ENCODE measurements around the gene MGRN1. TPM values are rescaled to one million over a fixed set of nuclear protein-coding genes. Genes with fewer than 3 reads are reported as not detected.

MGRN1 gene
- total and polyA plus RNA-seq, 8 donors = 13.2 to 469 (median 56.1) TPM

DNA sequence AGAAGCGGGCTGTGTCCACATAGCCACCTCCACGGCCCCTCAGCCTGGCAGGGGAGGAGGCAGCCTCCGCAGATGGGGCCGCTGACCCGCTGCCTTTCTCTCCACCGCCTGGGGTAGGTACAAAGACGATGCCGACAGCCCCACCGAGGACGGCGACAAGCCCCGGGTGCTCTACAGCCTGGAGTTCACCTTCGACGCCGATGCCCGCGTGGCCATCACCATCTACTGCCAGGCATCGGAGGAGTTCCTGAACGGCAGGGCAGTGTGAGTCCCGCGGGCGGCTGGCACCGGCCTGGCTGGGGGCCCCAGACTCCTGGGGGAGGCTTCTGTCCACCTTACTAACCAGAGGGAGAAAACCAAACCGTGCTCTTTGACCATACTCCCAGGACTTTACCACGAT lies 27.9 kb downstream of the MGRN1 start:
- Histone ChIP-seq H3K27me3 (no peaks in the 10 kb centered on the region), H3K36me3 (peaks cover 39 to 88% (median 80%) of the 10 kb centered on the region in 4 donors), H3K4me3 (no peak overlapping the region), H3K27ac (peak overlapping the region; percentile 80 to 90 (median 82)), H3K4me1 (peaks cover 40 to 71% (median 56%) of the 10 kb centered on the region in 4 donors), H3K9me3 (no peaks in the 10 kb centered on the region)
- intact Hi-C loops (cut with DNase I; ENCODE audit: low total_unique reads) = no loop called here
- DNase-seq = no peak
- TF ChIP-seq POLR2A (IDR thresholded peaks at IDR 0.05) (no peak), EP300 (IDR thresholded peaks at IDR 0.05) (no peak), POLR2AphosphoS5 (IDR thresholded peaks at IDR 0.05) (no peak)
- TF ChIP-seq, protein P1, sequence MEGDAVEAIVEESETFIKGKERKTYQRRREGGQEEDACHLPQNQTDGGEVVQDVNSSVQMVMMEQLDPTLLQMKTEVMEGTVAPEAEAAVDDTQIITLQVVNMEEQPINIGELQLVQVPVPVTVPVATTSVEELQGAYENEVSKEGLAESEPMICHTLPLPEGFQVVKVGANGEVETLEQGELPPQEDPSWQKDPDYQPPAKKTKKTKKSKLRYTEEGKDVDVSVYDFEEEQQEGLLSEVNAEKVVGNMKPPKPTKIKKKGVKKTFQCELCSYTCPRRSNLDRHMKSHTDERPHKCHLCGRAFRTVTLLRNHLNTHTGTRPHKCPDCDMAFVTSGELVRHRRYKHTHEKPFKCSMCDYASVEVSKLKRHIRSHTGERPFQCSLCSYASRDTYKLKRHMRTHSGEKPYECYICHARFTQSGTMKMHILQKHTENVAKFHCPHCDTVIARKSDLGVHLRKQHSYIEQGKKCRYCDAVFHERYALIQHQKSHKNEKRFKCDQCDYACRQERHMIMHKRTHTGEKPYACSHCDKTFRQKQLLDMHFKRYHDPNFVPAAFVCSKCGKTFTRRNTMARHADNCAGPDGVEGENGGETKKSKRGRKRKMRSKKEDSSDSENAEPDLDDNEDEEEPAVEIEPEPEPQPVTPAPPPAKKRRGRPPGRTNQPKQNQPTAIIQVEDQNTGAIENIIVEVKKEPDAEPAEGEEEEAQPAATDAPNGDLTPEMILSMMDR (IDR thresholded peaks at IDR 0.05) = no peak
- 43 to 79% (median 57%) methylated on average over 10 to 25 of the region's 25 CpGs for WGBS, 5 donors

DNA sequence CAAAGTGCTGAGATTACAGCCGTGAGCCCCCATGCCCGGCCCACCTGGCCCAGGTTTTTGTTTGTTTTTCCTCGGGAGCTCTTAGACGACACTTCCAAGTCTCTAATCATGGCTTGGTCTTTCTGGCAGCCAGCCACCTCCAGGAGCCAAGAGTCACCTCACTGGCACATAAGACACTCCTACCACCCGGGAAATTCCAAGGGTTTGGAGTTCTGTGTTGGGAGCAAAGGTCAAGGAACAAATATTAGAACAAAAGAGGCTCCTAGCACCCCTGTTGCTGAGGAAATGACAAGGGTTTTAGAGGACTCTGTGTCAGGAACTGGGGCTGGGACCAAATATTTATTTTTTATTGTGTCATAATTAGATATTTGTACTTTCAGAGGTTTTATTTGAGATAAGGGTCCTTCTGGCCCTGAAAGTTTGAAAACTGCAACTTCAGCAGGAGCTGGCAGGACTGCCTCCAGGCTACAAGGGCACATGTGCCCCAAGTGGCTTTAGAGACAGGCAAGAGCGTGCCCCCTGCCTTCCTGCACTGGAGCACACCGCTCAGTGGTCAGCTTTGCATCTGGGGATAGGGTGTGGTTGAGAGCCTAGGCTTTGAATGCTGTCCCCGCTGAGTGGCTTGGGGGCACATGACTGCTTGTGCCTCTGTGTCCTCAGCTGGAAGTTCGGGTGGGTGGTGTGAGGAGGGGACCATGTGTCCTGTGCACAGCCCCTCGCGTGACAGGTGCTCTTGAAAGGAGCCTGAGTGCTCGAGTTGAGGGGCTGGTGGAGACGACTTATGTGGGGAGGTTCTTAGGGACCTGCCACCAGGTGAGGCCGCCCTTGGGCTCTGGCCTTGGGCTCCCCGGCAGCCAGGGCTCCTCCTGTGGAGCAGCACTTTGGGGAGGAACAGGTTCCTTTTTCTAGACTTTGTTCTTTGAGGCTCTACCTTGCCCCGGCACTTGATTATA lies 29.7 kb downstream of the MGRN1 start:
- Histone ChIP-seq H3K27me3 (no peaks in the 10 kb centered on the region), H3K36me3 (peaks cover 55 to 95% (median 92%) of the 10 kb centered on the region in 4 donors), H3K27ac (peak overlapping the region; percentile 80 to 90 (median 82)), H3K4me1 (peaks cover 40 to 78% (median 56%) of the 10 kb centered on the region in 4 donors), H3K9me3 (no peaks in the 10 kb centered on the region), H3K4me3 (peak overlapping the region in 1 of 4 donors; percentile 3)
- WGBS, 5 donors = 33 to 58% (median 47%) methylated on average over 15 to 16 of the region's 16 CpGs
- intact Hi-C loops (cut with DNase I; ENCODE audit: low total_unique reads) = no loop called here
- peak; percentile 90 to 95 for DNase-seq
- TF ChIP-seq POLR2A (IDR thresholded peaks at IDR 0.05) (no peak), EP300 (IDR thresholded peaks at IDR 0.05) (no peak), POLR2AphosphoS5 (IDR thresholded peaks at IDR 0.05) (peak in 2 of 3 donors; percentile 24 to 66)
- TF ChIP-seq, protein P1 (IDR thresholded peaks at IDR 0.05) = peak in 1 of 7 experiments; percentile 27

DNA sequence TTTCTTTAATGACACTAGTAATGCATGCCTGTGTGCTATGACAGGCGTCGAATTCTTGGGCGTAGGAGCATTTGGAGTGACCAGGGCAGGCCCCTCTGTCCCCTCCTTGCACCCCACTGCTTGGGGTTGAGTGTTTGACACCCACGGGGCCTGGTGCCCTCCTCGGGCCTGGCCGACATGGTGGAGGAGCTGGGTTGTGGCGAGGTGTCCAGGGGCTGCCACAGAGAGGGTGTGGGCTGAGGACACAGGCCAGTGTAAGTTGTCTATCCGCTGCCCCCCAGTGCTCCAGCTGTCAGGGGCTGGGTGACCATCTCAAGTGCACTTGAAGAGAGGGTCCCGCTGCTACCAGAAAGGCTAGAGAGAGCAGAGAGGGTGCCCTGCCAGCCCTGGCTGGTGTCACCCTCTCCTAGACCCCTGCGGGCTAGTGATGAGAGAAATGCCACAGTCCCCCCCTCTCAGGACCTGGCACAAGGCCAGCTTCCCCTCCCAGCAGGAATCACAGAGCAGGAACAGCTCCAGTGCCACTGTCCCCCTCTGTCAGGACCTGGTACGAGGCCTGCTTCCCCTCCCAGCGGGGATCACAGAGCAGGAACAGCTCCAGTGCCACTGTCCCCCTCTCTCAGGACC lies 30.5 kb downstream of the MGRN1 start:
- DNase-seq = no peak
- Histone ChIP-seq H3K27me3 (no peaks in the 10 kb centered on the region), H3K9me3 (no peaks in the 10 kb centered on the region), H3K36me3 (peaks cover 62 to 99% (median 97%) of the 10 kb centered on the region in 4 donors), H3K27ac (peak overlapping the region; percentile 68 to 90 (median 81)), H3K4me3 (no peak overlapping the region), H3K4me1 (peaks cover 47 to 79% (median 56%) of the 10 kb centered on the region in 4 donors)
- 62 to 70% (median 68%) methylated on average over 8 to 12 of the region's 12 CpGs for WGBS, 5 donors
- TF ChIP-seq POLR2AphosphoS5 (IDR thresholded peaks at IDR 0.05) (no peak), EP300 (IDR thresholded peaks at IDR 0.05) (no peak), POLR2A (IDR thresholded peaks at IDR 0.05) (no peak)
- TF ChIP-seq, protein P1 (IDR thresholded peaks at IDR 0.05) = no peak
- intact Hi-C loops (cut with DNase I; ENCODE audit: low total_unique reads) = no loop called here

DNA sequence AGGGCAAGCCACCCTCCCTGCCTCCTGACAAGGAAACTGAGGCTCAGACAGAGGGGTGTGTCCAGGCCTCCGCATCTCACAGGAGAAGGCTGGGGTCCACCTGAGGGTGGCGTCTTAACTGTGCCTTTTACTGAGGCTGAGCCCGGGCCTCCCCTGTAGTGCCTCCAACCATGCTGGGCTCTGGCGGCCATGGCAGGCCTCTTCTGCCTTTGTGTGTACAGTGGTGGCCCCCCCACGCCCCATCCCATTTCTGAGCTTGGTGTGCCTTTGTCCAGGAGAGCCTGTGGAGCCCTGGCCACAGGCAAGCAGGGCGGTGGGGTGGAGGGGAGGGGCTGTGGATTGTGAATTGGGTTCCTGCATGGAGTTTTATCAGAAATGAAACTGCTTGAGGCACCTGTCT lies 31.2 kb downstream of the MGRN1 start:
- intact Hi-C loops (cut with DNase I; ENCODE audit: low total_unique reads) = no loop called here

More for the DNA sequence above, 31.2 kb downstream of the MGRN1 start:
- H3K4me3 ChIP-seq = no peak overlapping the region
- no peaks in the 10 kb centered on the region for H3K9me3 ChIP-seq
- no peak for TF ChIP-seq EP300 (IDR thresholded peaks at IDR 0.05)
- TF ChIP-seq POLR2AphosphoS5 (IDR thresholded peaks at IDR 0.05) = no peak
- DNase-seq = no peak
- H3K36me3 ChIP-seq = peaks cover 62 to 99% (median 94%) of the 10 kb centered on the region in 4 donors
- WGBS, 5 donors = 67 to 84% (median 81%) methylated on average over 3 to 6 of the region's 6 CpGs
- H3K27me3 ChIP-seq = no peaks in the 10 kb centered on the region
- peak overlapping the region; percentile 68 to 90 (median 81) for H3K27ac ChIP-seq
- H3K4me1 ChIP-seq = peaks cover 54 to 79% (median 57%) of the 10 kb centered on the region in 4 donors
